Hepatocyte (in vitro differentiated cells): ENCODE measurements around the gene RTTN. TPM values are rescaled to one million over a fixed set of nuclear protein-coding genes. Genes with fewer than 3 reads are reported as not detected.

Source experiments
- DNase-seq: peaks from one replicate; pipeline ENCODE4 v3.0.0-alpha.2; 2016; ENCODE audit warnings: low spot score
- H2AFZ ChIP-seq: fragments of 200-600 bp; sonication (generic); 2 replicates; pipeline ENCODE4 v1.6.0; 2016; ENCODE audit warnings: antibody characterized with exemption, mild to moderate bottlenecking
- H3K27ac ChIP-seq: fragments of 200-600 bp; sonication (generic); 2 replicates; pipeline ENCODE4 v1.5.1; 2016; ENCODE audit warnings: mild to moderate bottlenecking
- H3K27me3 ChIP-seq: fragments of 200-600 bp; sonication (generic); 2 replicates; pipeline ENCODE4 v1.6.1; 2016
- H3K36me3 ChIP-seq: fragments of 200-600 bp; sonication (generic); replicated peaks from 2 replicates; pipeline ENCODE4 v1.5.1; 2016; ENCODE audit warnings: low read depth; ENCODE audit not compliant: insufficient read depth
- H3K4me1 ChIP-seq: fragments of 200-600 bp; sonication (generic); 2 replicates; pipeline ENCODE4 v1.5.1; 2016; ENCODE audit warnings: mild to moderate bottlenecking, moderate library complexity; ENCODE audit not compliant: insufficient read depth
- H3K4me2 ChIP-seq: fragments of 200-600 bp; sonication (generic); 2 replicates; pipeline ENCODE4 v1.6.0; 2016
- H3K4me3 ChIP-seq: fragments of 200-600 bp; sonication (generic); 2 replicates; pipeline ENCODE4 v1.5.1; 2016; ENCODE audit warnings: mild to moderate bottlenecking
- H3K79me2 ChIP-seq: fragments of 200-600 bp; sonication (generic); 2 replicates; pipeline ENCODE4 v1.6.0; 2017; ENCODE audit warnings: mild to moderate bottlenecking
- H3K9me2 ChIP-seq: fragments of 200-600 bp; sonication (generic); replicated peaks from 2 replicates; pipeline ENCODE4 v1.6.0; 2017; ENCODE audit warnings: mild to moderate bottlenecking; ENCODE audit not compliant: insufficient read depth
- H3K9me3 ChIP-seq: fragments of 200-600 bp; sonication (generic); 2 replicates; pipeline ENCODE4 v1.5.1; 2016; ENCODE audit warnings: low read depth, mild to moderate bottlenecking
- H4K20me1 ChIP-seq: fragments of 200-600 bp; sonication (generic); 2 replicates; pipeline ENCODE4 v1.6.0; 2016; ENCODE audit warnings: mild to moderate bottlenecking; ENCODE audit not compliant: insufficient read depth, poor library complexity, severe bottlenecking
- CTCF ChIP-seq: fragments of 200-600 bp; sonication (generic); IDR thresholded peaks from 2 replicates; pipeline ENCODE4 v1.5.1; 2016; ENCODE audit warnings: antibody characterized with exemption, mild to moderate bottlenecking; ENCODE audit not compliant: poor library complexity
- EZH2 ChIP-seq: fragments of 200-600 bp; sonication (generic); IDR thresholded peaks from 2 replicates; pipeline ENCODE4 v1.6.1; 2016; ENCODE audit warnings: antibody characterized with exemption, mild to moderate bottlenecking, borderline replicate concordance
- EZH2phosphoT487 ChIP-seq: fragments of 200-600 bp; sonication (generic); IDR thresholded peaks from one replicate; pipeline ENCODE4 v1.6.1; 2018; ENCODE audit warnings: antibody characterized with exemption, mild to moderate bottlenecking, low read depth, moderate library complexity; ENCODE audit not compliant: unreplicated experiment, severe bottlenecking
- WGBS: methylation state at CpG from one replicate; pipeline ENCODE4 v1.1.6; 2016; ENCODE audit warnings: low lambda C conversion rate; ENCODE audit errors: missing lambda C conversion rate; 5-methylcytosine and 5-hydroxymethylcytosine counted together
- polyA plus RNA-seq: library from polyadenylated mRNA; unstranded; fragments of >200 nt; fragmentation: Nextera tagmentation; extraction: Ambion mirVana; gene quantifications from 2 replicates; pipeline ENCODE4 v1.2.1, GENCODE V29; 2016
- total RNA-seq: library from RNA; depleted of rRNA; stranded (reverse); fragments of >200 nt; gene quantifications from 2 replicates; pipeline ENCODE4 v1.2.3, GENCODE V29; 2014

RTTN gene
- total and polyA plus RNA-seq, 2 experiments from 2014 or later: 2.5 to 14.0 TPM

- 92% methylated on average over 4 of the region's 4 CpGs for WGBS
Observed at GRCh38 chr18:70086085-70086484, 119.4 kb downstream of the RTTN start.

GRCh38 chr18:70085641-70086040 lies 119.8 kb downstream of the RTTN start:
- Histone ChIP-seq H3K9me2 (no peaks in the 10 kb centered on the region), H3K27ac (no peak overlapping the region), H3K79me2 (no peaks in the 10 kb centered on the region), H2AFZ (no peak overlapping the region), H3K4me1 (no peaks in the 10 kb centered on the region), H3K4me3 (no peak overlapping the region), H3K9me3 (no peaks in the 10 kb centered on the region), H3K36me3 (no peaks in the 10 kb centered on the region), H3K4me2 (no peak overlapping the region), H4K20me1 (no peaks in the 10 kb centered on the region), H3K27me3 (no peaks in the 10 kb centered on the region)
- TF ChIP-seq CTCF (no peak), EZH2phosphoT487 (no peak), EZH2 (no peak)
- 81% methylated on average over 5 of the region's 5 CpGs for WGBS
- no peak for DNase-seq

More at GRCh38 chr18:70086085-70086484, 119.4 kb downstream of the RTTN start:
- no peak for DNase-seq
- Histone ChIP-seq H4K20me1 (no peaks in the 10 kb centered on the region), H3K27ac (no peak overlapping the region), H3K4me1 (no peaks in the 10 kb centered on the region), H3K36me3 (no peaks in the 10 kb centered on the region), H3K4me3 (no peak overlapping the region), H3K4me2 (no peak overlapping the region), H3K79me2 (no peaks in the 10 kb centered on the region), H3K27me3 (no peaks in the 10 kb centered on the region), H3K9me3 (no peaks in the 10 kb centered on the region), H3K9me2 (no peaks in the 10 kb centered on the region), H2AFZ (no peak overlapping the region)
- no peak for TF ChIP-seq EZH2phosphoT487
- no peak for TF ChIP-seq CTCF
- no peak for TF ChIP-seq EZH2

GRCh38 chr18:70082430-70082829 lies 123.1 kb downstream of the RTTN start:
- Histone ChIP-seq H3K9me3 (no peaks in the 10 kb centered on the region), H3K4me3 (no peak overlapping the region), H4K20me1 (no peaks in the 10 kb centered on the region), H3K4me1 (no peaks in the 10 kb centered on the region), H3K36me3 (no peaks in the 10 kb centered on the region), H3K4me2 (no peak overlapping the region), H3K27me3 (no peaks in the 10 kb centered on the region), H2AFZ (no peak overlapping the region), H3K9me2 (no peaks in the 10 kb centered on the region), H3K79me2 (no peaks in the 10 kb centered on the region), H3K27ac (no peak overlapping the region)
- WGBS: 95% methylated on average over 2 of the region's 2 CpGs
- no peak for TF ChIP-seq EZH2phosphoT487
- no peak for TF ChIP-seq EZH2
- TF ChIP-seq CTCF: no peak
- no peak for DNase-seq

GRCh38 chr18:70078106-70078505 lies 127.4 kb downstream of the RTTN start:
- Histone ChIP-seq H3K9me2 (no peaks in the 10 kb centered on the region), H3K4me2 (no peak overlapping the region), H3K27me3 (no peaks in the 10 kb centered on the region), H3K9me3 (no peaks in the 10 kb centered on the region), H4K20me1 (no peaks in the 10 kb centered on the region), H2AFZ (no peak overlapping the region), H3K4me1 (no peaks in the 10 kb centered on the region), H3K4me3 (no peak overlapping the region), H3K36me3 (no peaks in the 10 kb centered on the region), H3K27ac (no peak overlapping the region), H3K79me2 (no peaks in the 10 kb centered on the region)
- TF ChIP-seq EZH2: no peak
- TF ChIP-seq CTCF: no peak
- TF ChIP-seq EZH2phosphoT487: no peak
- DNase-seq: no peak
